Measurements from ENCODE around the gene CCL8.

The CCL8 gene

GRCh38 chr17:34368196-34368945 lies 49.1 kb downstream of the CCL8 start:
- peak; percentile 73 for DNase-seq

- no peak for DNase-seq
Observed at GRCh38 chr17:34368946-34369500, 49.8 kb downstream of the CCL8 start.

- no peak for DNase-seq
Observed at GRCh38 chr17:34369571-34369970, 50.3 kb downstream of the CCL8 start.

DNA sequence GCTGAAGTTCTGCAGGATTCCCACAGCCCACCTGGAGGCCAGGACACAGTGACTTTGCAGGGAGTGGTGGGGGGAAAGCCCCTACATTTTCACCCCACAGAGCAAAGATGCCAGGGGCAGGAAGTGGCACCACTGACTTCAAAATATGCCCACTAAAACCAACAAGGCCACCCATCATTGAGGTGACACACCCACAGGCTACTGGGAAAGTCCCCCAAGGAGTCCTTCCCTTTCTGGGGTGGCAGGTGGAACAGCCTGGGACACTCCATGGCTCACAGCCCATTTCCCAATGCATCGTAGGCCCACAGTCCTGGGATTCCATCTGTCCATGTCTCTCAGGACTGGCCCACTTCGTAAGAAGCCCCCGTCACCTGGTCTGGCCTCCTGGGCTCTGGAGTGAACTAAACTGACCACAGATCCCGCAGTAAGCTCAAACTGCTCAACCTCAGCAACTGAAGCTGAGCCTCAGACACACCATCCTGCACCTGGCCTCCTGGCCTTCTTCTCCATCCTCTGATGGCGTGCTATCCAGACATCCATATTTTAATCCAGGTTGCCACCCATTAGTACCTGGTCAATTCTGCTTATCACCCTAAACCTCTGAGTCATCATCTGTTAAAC lies 51.3 kb downstream of the CCL8 start:
- DNase-seq: no peak

DNA sequence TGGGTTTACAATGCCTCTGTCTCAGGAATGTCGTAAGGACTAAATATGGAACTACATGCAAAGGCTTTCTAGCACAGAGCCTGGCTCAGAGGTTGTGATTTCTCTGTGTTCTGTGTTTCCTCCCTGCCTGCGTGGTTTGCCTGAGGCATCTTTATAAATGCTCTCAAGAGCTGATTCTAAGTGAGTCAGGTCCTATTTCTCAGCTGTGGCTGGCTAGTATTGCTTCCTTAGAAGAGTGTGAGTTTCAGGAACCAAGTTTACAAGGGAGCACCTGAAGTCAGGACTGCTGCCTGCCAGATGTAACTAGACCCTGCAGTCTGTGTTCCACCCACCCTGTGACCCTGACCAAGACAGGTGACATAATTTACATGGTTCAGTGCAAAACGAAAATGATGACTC lies 51.8 kb downstream of the CCL8 start:
- peak; percentile 60 for DNase-seq

All from MV-4-11 (cell line).